RKO (cell line): ENCODE data around the gene SGTA.

Experiments
- DNase-seq: peaks from one replicate; pipeline ENCODE4 v3.0.0-alpha.2; 2016; ENCODE audit warnings: low spot score

Gene SGTA

DNA sequence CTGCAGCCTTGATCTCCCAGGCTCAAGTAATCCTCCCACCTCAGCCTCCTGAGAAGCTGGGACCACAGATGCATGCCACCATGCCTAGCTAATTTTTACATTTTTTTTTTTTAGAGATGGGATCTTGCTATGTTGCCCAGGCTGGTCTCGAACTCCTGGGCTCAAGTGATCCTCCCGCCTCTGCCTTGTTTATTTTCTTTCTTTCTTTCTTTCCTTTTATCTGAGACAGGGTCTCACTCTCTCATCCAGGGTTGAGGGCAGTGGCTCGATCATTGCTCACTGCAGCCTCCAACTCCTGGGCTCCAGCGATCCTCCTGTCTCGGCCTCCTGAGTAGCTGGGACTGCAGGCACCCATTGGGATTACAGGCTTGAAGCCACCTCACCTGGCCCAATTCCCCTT, 76.8 kb downstream of the SGTA start:
- DNase-seq, result no peak
